DOHH2 (cell line): ENCODE data around the gene MEP1A.

ENCODE experiments used
- H3F3A ChIP-seq: fragments of 200-600 bp; sonication (generic), shearing (Covaris generic); 2 replicates; pipeline ENCODE4 v1.6.0; 2016; ENCODE audit warnings: antibody characterized with exemption, mild to moderate bottlenecking; ENCODE audit not compliant: control insufficient read depth, insufficient read depth
- H3K27ac ChIP-seq: fragments of 200-600 bp; sonication (generic); 2 replicates; pipeline ENCODE4 v1.5.1; 2014; ENCODE audit warnings: low read depth, mild to moderate bottlenecking, low read length, moderate library complexity
- H3K27me3 ChIP-seq: fragments of 200-600 bp; sonication (generic); 2 replicates; pipeline ENCODE4 v1.6.1; 2014; ENCODE audit warnings: mild to moderate bottlenecking, low read length, mixed read lengths; ENCODE audit not compliant: control insufficient read depth
- H3K36me3 ChIP-seq: fragments of 200-600 bp; sonication (generic); 2 replicates; pipeline ENCODE4 v1.6.1; 2014; ENCODE audit warnings: mild to moderate bottlenecking, low read length, moderate library complexity, mixed read lengths; ENCODE audit not compliant: control insufficient read depth
- H3K4me1 ChIP-seq: fragments of 200-600 bp; sonication (generic); 2 replicates; pipeline ENCODE4 v1.6.1; 2014; ENCODE audit warnings: mild to moderate bottlenecking, low read length, mixed read lengths; ENCODE audit not compliant: control insufficient read depth
- H3K4me2 ChIP-seq: fragments of 200-600 bp; sonication (generic); 2 replicates; pipeline ENCODE4 v1.6.0; 2014; ENCODE audit warnings: mild to moderate bottlenecking, low read length, moderate library complexity
- H3K4me3 ChIP-seq: fragments of 200-600 bp; sonication (generic); 2 replicates; pipeline ENCODE4 v1.5.1; 2014; ENCODE audit warnings: mild to moderate bottlenecking, low read length, mixed read lengths
- H3K79me2 ChIP-seq: fragments of 200-600 bp; sonication (generic); 2 replicates; pipeline ENCODE4 v1.6.1; 2014; ENCODE audit warnings: mild to moderate bottlenecking, low read length, mixed read lengths; ENCODE audit not compliant: control insufficient read depth
- H3K9me2 ChIP-seq: fragments of 200-600 bp; sonication (generic); replicated peaks from 2 replicates; pipeline ENCODE4 v1.6.1; 2014; ENCODE audit warnings: mild to moderate bottlenecking, low read length, mixed read lengths; ENCODE audit not compliant: control insufficient read depth
- H3K9me3 ChIP-seq: fragments of 200-600 bp; sonication (generic); 2 replicates; pipeline ENCODE4 v1.6.1; 2014; ENCODE audit warnings: antibody characterized with exemption, low read length, mixed read lengths; ENCODE audit not compliant: control insufficient read depth, insufficient read depth
- H4K20me1 ChIP-seq: fragments of 200-600 bp; sonication (generic); 2 replicates; pipeline ENCODE4 v1.6.0; 2014; ENCODE audit warnings: low read depth, mild to moderate bottlenecking, antibody characterized with exemption, low read length, moderate library complexity; ENCODE audit not compliant: control insufficient read depth, insufficient read depth
- EZH2phosphoT487 ChIP-seq: fragments of 200-600 bp; sonication (generic); IDR thresholded peaks from 2 replicates; pipeline ENCODE4 v1.6.1; 2017; ENCODE audit warnings: borderline replicate concordance, mild to moderate bottlenecking, antibody characterized with exemption, low read length, moderate library complexity, mixed read lengths
- TF ChIP-seq, protein P1 (sequence below): fragments of 200-600 bp; sonication (generic); IDR thresholded peaks from one replicate; pipeline ENCODE4 v1.5.1; 2014; ENCODE audit warnings: antibody characterized with exemption, mild to moderate bottlenecking, low read depth, low read length; ENCODE audit not compliant: poor library complexity, severe bottlenecking

MEP1A gene

DNA sequence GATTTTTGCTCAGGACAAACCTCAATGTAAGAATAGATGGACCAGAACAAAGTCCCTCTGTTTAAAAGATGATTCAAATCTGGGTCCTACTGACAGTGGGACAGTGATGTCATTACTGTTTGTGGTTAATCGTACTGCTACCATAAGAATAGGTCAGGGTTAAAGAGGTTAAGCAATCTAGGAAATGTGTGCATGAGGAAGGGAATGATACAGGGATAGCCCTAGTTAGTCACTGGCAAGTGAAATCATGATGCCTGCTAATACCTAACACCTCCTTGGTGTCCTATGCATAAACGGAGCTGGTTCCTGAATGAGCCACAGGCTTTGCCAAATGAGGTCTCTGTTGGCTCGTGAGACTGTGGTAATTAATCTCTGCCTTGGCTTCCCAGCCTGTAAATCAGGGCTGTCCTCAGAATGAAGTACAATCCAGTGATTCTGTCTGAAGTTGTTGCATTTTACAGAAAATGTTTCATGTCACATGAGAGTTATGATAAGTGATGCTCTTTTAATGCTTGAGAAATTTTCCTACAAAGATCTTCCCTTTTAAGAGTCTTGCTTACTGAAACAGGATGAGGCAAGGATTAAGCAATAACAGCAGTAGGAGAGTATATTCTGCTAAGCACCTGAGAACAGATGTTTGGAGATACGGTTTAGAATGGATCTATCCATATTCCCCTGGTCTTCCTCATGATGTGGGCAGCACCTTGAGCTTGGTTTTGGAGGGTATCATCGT is 3.8 kb downstream of the MEP1A start:
- Histone ChIP-seq H3K79me2 (no peaks in the 10 kb centered on the region), H3K4me2 (no peak overlapping the region), H3K4me1 (no peaks in the 10 kb centered on the region), H3K9me2 (no peaks in the 10 kb centered on the region), H3F3A (no peaks in the 10 kb centered on the region), H4K20me1 (no peaks in the 10 kb centered on the region), H3K4me3 (no peak overlapping the region), H3K27me3 (no peaks in the 10 kb centered on the region), H3K9me3 (no peaks in the 10 kb centered on the region), H3K27ac (no peak overlapping the region), H3K36me3 (no peaks in the 10 kb centered on the region)
- no peak for TF ChIP-seq EZH2phosphoT487
- TF ChIP-seq, protein P1, sequence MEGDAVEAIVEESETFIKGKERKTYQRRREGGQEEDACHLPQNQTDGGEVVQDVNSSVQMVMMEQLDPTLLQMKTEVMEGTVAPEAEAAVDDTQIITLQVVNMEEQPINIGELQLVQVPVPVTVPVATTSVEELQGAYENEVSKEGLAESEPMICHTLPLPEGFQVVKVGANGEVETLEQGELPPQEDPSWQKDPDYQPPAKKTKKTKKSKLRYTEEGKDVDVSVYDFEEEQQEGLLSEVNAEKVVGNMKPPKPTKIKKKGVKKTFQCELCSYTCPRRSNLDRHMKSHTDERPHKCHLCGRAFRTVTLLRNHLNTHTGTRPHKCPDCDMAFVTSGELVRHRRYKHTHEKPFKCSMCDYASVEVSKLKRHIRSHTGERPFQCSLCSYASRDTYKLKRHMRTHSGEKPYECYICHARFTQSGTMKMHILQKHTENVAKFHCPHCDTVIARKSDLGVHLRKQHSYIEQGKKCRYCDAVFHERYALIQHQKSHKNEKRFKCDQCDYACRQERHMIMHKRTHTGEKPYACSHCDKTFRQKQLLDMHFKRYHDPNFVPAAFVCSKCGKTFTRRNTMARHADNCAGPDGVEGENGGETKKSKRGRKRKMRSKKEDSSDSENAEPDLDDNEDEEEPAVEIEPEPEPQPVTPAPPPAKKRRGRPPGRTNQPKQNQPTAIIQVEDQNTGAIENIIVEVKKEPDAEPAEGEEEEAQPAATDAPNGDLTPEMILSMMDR: no peak

DNA sequence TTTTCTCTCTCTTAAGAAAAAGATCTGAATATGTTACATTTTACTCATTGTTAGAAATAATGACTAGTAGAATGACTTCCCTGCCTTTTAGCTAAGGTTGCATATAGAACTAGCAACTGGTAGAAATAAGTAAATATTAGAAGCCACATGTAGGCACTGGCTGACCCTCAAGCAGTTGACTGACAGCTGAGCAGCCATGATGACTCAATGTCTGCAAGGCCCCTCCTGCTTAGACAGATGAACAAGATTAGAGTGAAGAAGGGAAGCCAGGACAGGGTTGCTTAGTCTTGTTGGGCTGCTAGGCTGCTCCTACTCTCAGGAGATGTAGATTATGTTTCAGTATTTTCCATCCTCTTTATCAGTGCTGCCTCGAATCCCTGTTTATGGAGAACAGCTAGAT is 6.5 kb downstream of the MEP1A start:
- no peaks in the 10 kb centered on the region for H3K4me1 ChIP-seq
- no peaks in the 10 kb centered on the region for H3K9me3 ChIP-seq
- TF ChIP-seq, protein P1: no peak
- TF ChIP-seq EZH2phosphoT487: no peak
- no peaks in the 10 kb centered on the region for H3K36me3 ChIP-seq
- H3K27ac ChIP-seq: no peak overlapping the region
- no peaks in the 10 kb centered on the region for H4K20me1 ChIP-seq
- H3F3A ChIP-seq: no peaks in the 10 kb centered on the region
- no peak overlapping the region for H3K4me2 ChIP-seq
- H3K4me3 ChIP-seq: no peak overlapping the region
- H3K27me3 ChIP-seq: no peaks in the 10 kb centered on the region; the same call in 1 of the 2 replicates
- H3K79me2 ChIP-seq: no peaks in the 10 kb centered on the region
- no peaks in the 10 kb centered on the region for H3K9me2 ChIP-seq

DNA sequence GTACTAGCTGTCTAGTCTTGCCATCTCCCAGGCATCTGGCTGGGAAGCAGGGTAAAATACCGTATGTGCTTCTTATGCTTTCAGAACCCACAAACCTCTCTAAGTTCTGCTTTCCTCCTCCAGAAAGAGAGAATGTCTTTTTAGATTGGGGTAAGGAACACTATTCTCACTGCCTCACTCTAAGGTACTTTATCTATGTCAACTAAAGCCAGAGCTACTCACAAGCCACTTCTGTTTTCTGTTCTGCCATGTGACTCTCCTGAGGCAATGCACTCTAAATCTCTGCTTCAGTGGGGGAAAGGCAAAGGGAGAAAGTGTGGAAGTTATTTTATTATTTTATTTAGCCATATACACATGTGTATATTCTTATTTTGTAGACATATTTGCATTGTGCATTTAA is 15.6 kb downstream of the MEP1A start:
- Histone ChIP-seq H3K27me3 (peaks cover 10% of the 10 kb centered on the region), H3K36me3 (no peaks in the 10 kb centered on the region), H4K20me1 (no peaks in the 10 kb centered on the region), H3F3A (no peaks in the 10 kb centered on the region), H3K27ac (no peak overlapping the region), H3K4me3 (no peak overlapping the region), H3K9me2 (no peaks in the 10 kb centered on the region), H3K79me2 (no peaks in the 10 kb centered on the region), H3K4me1 (no peaks in the 10 kb centered on the region), H3K9me3 (no peaks in the 10 kb centered on the region), H3K4me2 (no peak overlapping the region)
- TF ChIP-seq, protein P1: no peak
- no peak for TF ChIP-seq EZH2phosphoT487
